NCI-H2196 (cell line): ENCODE results near the gene CCDC9B.
A peak's percentile ranks its signal among the peaks of the same experiment; 100 is the strongest.

Experiments
- DNase-seq: peaks from one replicate; lab custom pipeline; 2025; ENCODE audit not compliant: unreplicated experiment; lab: John Stamatoyannopoulos, UW

CCDC9B gene

GRCh38 chr15:40310001-40310959 lies 30.5 kb downstream of the CCDC9B start:
- DNase-seq: peak; percentile 3

DNA sequence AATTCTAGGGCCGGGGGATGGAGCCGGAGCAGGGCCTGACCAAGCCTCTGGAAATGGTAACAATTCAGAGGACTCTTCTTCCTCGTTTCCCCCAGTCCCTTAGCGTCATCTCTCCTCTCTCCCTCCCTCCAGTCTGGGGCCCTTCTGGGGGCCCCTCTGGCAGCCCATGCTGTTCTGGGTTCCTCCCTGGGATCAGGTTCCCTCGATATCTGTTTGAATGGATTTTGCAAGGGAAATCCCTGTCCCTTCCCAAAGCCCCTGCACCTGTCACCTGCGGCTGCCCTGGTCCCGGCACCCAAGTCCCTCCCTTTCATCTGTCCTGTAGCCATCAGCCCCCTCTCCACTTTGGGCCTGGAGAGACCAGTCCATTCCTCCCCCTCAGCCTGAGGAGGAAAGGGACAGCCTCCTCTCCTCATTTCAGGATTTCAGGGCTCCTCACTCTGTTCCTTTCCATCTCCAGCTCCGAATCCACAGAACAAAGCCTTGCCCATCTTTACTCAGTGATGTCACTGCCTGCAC lies 31.3 kb downstream of the CCDC9B start:
- no peak for DNase-seq

DNA sequence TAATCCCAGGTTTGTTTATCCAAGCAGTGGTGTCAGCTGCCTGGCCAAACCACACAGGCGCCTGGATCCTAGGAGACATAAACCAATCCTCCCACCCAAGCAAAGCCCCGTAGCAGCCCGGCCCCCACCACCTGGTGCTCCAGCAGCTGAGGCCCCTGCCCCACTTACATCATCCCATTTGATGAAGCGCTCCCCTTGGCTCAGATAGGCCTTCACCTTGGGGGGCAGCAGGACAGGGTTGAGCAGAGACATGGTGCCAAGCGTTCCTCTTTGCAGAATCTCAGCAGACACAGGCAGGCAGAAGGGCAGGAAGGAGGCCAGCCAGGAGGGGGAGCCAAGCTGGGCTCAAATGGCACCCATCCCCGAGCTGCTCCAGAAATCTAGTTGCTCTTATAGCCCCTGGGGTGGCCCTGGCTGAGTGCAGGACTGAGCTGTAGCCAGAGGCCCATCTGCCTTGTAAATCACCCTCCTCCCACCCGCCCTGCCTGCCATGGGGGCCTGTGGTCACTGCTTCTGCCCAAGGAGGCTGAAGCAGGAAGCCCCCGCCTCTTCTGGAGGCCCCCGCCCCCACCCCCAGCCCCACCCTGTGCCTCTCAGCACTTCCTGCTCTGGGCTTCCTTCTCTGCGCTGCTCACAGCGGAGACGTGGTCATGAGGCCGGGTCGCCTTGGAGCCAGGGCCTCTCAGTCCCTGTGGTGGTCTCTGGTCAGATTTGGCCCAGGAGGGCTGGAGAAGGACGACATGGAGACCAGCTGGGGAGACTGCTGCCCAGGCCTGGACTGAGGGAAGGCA lies 33.1 kb downstream of the CCDC9B start, which contains the start of gene PLCB2:
Gene PLCB2, minus strand, starts transcription at position 515 of the 791 bp plus-strand sequence. Its CDS starts 263 bp downstream, at position 252.
- no peak for DNase-seq

DNA sequence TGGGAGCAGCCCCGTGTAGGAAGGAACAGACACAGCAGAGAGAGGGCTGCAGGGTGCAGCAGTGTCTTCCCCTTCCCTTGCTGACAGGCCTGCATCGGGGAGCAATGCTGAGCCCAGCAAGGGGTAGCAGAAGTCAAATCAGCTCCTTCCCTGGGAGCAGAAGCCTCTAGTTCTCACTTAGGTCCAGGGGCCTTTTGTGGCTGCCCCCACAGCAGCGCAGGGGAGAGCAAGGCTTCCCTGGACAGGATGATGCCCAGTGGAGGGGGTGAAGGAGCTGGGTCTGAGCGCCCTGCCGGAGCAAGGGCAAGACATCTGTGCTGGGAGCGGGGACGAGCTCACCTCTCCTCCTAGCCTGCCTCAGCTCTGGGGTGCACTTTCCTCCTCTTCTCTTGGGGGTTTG lies 33.8 kb downstream of the CCDC9B start:
- DNase-seq: no peak

DNA sequence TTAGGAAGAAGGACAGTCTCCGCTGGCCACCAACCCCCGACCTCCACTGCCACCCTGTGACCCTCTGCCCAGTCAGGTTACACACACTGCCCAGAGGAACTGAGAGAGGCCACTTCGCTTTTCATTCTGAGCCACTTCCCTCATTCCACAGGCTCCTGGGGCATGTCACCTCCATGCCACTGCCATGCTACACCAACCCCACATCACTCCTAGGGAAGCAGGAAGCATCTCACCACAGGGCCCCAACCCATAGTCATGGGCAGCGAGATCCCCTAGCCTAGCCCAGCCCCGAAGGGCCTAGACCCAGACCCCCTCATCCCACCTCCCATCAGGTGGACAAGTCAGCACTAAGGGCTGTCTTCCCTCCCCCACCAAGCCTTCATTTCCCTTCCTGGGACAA lies 34.4 kb downstream of the CCDC9B start:
- DNase-seq: no peak

DNA sequence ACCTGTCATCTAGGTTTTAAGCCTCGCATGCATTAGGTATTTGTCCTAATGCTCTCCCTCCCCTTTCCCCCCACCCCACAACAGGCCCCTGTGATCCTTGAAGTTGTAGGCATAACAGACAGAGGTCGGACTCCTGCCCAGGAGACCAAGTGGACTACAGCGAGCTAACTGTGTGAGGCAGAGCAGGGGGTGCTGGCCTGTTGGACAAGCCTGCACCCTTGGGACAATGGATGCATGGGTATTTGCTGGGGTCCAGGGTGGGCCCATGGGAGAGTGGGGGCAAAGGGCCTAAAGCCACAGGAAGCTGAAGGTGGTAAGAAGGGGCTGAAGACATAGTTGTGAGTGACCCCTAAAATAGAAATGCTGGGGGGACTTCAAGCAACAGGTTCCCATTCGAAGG lies 35.5 kb downstream of the CCDC9B start:
- DNase-seq: no peak

DNA sequence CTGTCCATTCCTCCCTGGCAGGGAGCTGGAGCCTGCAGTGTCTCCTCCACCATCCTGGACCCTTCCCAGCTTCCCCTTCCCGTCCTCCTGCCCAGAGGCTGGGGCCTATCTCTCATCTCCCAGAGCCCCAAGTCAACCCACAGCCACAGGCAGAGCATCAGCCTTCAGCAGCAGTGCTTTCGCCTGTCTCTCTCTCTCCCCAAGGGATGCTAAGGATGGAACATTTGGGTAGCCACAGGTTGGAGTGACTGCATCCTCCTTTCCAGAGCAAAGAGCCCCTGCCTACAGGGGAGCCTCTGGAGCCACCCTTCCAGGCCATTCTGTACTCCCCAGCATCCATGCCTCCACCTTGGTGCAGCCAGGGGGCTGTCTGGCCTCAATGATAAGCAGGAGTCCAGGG lies 37.2 kb downstream of the CCDC9B start:
- no peak for DNase-seq

- no peak for DNase-seq
These were observed 37.8 kb downstream of the CCDC9B start for GRCh38 chr15:40302981-40303380.

GRCh38 chr15:40302288-40302886 lies 38.4 kb downstream of the CCDC9B start:
- no peak for DNase-seq

- no peak for DNase-seq
These were observed 39.1 kb downstream of the CCDC9B start for GRCh38 chr15:40301467-40302179.

GRCh38 chr15:40300771-40301170 lies 40.0 kb downstream of the CCDC9B start:
- DNase-seq: no peak

GRCh38 chr15:40300367-40300766 lies 40.4 kb downstream of the CCDC9B start:
- no peak for DNase-seq

DNA sequence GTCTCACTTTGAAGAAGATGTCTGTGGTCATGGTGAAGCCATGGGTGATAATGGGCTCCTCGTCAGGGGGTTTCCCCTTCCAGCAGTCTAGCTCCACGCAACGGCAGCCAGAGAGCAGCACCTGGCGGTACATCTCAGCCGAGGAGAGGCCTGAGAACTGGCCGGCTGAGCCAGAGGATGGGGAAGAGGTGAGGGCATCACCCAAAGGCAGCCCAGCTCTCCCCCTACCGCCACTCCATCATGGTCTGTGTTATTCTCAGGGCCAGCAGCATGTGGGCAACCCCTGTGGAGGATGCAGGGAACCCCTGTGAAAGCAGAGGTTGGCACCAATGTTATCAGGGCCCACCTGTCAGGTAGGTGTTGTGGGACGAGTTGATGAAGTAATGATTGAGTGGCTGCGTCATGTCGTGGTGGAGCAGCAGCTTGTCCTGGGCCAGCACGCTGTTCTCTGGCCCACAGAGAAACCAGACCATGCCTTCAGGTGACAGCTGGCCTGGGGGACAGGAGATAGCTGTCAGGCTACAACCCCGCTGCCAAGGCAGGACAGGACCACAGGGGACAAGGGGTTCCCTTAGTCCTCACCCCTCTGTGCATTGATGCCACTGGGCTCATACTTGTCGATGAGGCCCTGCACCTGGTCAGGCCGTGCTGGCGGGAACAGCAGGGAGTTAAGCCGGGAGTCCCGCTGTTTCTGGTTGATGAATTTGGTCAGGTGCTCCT lies 42.4 kb downstream of the CCDC9B start:
- no peak for DNase-seq

DNA sequence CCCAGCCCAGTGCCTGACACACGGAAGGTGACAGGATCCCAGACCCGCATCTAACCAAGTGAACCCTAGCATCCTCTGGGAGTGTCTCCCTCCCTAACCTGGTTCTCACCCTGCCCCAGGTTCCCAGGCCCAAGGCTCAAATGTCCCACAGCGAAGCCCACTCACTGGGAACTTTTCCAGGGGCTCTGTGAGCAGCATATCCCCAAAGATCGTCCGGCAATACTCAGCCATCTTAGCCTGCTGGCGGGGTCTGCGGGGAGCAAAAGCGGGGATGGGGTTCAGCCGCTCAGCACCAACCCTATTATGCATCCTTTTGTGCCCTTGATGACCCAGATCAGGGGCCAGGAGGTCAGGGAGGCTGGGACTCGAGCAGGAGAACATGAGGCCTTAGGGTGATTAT lies 43.4 kb downstream of the CCDC9B start:
- DNase-seq: no peak

DNA sequence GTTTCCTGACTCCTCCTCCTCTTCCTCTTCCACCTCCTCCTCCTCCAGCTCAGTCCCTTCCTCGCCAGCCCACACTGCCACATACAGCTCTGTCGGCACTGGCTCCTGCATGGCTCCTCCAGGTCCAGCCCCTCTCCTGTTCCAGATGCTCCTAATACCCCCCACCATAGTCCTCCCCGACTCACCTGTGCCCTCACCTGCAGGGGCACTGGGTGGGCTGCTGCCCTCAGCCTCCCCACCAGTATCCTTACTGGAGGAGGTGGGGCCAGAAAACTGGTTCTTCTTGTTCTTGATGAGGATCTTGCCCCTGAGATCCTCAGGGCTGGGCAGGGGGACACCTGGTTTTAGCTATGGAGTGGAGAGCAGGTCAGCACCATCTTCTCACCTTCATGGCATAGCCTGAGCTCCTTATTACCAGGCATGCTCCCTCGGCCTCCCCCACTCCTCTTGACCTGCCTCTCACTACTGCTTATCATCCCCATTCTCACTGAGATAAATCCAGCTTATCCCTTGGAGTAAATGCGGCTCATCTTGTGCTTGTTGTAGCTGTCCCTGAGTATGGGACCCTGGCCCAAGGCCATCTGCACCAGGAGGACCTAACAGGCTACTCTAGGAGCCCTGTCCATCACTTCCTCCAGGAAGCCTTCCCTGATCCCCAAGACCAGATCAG lies 44.0 kb downstream of the CCDC9B start:
- DNase-seq: no peak

- DNase-seq: no peak
These were observed 44.7 kb downstream of the CCDC9B start for GRCh38 chr15:40295877-40296560.

DNA sequence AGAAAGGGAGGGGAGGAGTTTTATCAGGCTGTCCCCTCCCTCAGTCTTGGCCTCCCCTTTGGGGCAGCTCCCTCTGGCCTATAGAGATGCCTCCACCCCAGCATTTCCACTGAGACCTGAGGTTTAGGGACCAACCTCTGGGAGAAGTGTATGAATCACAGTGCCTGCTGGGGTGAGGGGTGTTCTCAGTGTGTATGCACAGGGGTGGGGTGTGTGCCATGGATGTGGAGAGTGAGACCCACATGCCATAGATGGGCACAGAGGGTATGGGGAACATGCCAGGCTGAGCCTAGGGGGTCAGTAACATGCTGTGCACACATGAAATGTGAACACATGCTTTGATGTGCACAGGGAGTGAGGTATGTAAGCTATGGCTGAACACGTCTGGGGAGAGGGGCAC lies 45.4 kb downstream of the CCDC9B start:
- DNase-seq: no peak

DNA sequence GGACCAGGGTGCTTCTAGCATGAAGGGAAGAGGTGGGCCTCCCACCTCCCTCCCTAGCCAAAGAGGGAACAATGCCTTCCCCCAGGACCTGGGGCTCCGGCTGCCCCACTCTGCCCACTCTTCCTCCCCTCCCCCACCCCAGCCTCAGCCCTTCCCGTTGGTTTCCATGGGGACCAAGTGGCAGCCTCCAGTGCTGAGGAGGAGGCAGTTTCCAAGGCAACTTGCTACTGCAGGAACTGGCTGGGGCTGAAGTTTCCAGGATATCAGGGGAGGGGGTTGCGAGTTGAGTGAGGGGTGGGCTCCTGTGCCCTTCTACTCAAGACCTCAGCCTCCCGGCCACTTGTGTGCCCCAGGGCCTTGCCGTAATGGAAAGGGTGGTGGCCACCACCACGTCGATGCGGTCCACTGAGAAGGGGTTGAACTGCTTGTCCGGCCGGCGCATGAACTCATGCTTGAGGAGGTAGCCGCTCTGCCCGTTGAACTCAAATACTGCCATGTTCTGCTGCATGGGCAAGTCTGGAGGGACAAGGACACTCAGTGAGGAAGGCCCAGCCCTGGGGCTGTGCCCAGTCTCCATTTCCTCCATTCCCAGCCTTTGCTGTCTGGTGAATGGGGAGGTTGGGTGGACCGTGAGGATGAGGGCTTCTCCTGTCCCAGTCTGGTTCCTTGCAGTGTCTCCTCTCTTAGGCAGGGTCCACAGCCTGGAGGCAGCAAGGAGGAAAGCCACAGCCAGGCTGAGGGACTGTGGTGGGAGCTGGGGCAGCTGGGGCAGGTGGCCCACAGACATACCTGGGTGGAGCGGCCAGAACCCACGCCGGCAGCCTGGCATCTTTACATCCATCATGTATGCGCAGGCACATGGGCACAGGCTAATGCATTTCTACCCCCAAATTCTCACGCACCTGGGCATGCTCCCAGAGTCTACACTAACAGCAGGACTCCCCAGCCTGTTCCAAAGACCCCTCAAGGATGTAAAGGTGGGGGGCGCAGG lies 46.5 kb downstream of the CCDC9B start:
- no peak for DNase-seq
